Medulla oblongata (tissue), 1 donor: ENCODE results near the gene PARN.
A peak's percentile ranks its signal among the peaks of the same experiment; 100 is the strongest.

ENCODE experiments used
- DNase-seq: peaks from one replicate; pipeline ENCODE4 v3.0.0-alpha.2; 2015; ENCODE audit errors: extremely low spot score

The PARN gene

DNA sequence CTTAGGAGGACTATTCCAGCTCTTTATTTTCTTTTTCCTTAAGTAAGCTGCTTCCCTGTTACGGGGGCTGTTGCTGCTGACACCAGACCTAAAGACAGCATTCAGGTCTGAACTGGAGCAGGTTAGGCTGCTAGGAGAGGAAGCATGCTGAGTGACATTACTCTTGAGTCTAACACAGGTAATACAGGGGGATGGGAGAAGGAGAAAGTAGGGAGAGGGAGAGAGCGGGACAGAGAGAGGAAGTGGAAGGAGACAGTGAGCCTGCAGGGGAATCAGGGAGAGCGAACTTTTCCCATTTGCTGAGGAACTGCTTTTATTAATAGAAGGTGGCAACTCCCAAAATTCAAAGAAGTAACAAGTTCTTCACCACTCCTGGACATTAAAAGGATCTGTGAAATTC lies 130.9 kb downstream of the PARN start:
- no peak for DNase-seq

- no peak for DNase-seq
Observed at GRCh38 chr16:14497245-14498082, 132.6 kb downstream of the PARN start.

DNA sequence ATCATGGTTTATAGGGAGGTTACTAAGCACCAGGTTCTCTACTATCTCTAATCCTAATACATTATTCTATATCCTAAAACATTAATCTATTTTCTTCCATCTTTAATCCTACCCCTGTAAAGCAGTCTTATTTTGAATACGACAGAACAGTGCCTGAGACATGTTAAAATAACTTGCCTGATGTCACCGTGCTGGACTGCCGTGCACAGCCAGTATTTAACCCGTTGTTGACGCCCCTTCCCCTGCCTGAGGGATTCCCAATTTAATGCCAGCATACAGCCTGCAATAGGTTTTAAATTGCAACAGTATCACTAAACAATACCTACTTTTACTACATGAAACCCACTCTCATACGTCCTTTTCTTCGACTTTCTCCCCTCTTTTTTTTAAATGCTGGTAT lies 133.3 kb downstream of the PARN start:
- no peak for DNase-seq

DNA sequence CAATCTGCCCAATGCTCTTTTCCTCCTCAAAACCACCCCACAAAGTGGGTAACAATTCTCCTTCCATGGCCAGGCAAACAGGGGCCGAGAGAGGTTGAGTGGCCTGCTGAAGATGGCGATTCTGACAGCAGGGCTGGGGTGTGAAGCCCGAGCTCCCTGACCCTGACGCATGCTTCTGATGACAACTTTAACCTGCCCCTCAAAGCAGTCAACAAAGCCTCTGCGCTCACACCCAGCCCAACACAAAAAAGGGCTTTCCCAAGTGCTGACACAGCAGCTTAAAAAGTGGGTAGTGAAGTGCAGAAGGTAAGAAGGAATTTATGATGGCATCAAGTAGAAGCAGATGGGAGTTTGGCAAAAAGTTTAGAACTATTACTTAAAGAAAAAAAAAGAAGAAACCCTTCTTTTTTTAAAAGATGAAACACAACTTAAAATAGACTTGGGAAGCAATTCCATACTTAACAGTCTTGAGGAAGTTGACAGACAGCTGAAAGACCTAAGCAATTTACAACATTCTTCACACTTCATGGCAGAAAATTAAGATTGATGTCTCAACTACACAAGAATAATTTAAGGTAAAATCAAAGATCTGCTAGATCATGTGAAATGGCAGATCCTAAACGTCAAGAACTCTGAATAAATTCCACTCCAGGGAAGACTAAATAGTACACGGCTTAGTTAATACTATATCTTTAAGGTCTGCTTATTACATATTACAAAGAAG lies 133.9 kb downstream of the PARN start:
- DNase-seq, result no peak

GRCh38 chr16:14495213-14496046 lies 134.6 kb downstream of the PARN start:
- no peak for DNase-seq

DNA sequence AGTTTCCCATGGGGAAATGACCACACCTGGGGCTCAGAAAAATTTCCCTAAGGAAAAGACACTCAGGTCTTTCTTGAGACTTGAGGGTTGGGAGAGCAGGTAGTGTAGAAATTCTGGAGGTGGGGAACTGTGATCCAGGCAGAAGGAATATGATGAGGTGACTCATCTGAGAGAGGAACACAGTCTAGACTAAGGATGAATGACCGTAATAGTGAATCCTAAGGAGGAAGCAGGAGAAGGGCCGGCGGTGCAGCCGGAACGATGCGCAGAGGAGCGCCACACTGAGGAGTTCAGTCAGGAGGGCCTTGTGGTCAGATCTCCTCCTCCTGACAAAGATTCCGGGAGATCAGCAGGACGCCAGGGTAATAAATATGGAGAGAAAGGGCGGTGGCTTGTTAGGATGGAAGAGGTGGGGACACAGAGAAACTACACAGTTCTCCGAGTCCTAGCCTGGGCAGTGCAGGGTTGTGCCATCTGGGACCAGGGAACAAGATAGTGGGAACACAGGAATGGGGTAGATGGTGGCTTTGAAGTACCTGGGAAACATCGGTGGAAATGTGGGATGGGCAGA lies 135.6 kb downstream of the PARN start:
- DNase-seq, result no peak

GRCh38 chr16:14493791-14494190 lies 136.3 kb downstream of the PARN start:
- no peak for DNase-seq

DNA sequence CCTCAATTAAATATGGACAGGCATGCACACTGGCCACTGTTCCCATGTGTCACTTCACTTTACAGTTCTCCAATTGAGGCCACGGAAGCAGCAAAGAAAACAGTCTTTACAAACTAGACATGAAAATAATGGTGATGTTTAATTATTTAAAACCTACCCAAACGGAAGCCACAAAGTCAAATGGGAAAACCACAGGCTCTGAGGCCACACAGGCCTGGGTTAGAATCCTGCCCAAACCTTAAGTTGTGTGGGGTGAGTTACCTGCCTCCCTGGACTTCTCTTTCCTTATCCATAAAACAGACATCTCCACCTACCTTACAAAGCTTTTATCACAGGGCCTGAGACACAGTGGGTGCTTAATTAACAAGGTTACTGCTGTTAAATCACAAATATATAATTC lies 137.4 kb downstream of the PARN start:
- no peak for DNase-seq

GRCh38 chr16:14491861-14492529 lies 138.1 kb downstream of the PARN start:
- no peak for DNase-seq

GRCh38 chr16:14490235-14490634 lies 139.8 kb downstream of the PARN start:
- DNase-seq, result no peak

DNA sequence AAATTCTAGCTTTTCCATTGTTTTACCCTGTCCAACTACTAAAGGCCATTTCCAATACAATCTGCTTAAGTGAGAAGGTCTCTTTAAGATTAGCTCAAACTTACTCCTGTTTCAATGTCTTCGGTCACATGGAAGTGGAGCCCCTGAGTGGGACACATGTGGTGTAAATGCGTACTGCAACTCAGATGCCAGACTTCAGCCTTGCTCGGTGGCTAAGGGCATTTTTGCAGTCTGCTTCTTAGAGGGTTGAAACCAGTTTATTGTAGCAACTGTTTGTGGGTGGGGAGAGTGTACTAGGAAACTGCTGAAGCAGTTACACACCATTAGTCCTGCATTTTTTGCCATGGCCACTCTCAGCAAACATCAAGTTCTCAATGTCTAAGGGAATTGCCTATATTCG lies 140.6 kb downstream of the PARN start:
- DNase-seq, result no peak

DNA sequence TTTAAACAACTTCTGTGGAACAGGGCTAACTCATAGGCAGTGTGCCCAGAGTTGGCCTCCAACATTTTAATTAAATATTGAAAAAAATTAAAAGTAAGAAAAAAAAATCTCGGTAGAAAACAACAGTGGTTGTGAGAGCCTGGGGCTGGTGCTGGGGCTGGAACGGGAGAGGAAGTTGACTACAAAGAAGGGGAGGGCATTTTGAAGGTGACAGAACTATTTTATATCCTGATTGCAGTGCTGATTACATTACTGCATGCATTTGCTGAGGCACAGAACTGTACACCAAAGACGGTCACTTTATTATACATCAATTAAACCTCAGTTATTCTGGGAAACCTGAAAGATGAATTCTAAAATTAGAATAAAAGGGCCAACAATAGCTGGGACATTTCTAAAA lies 142.5 kb downstream of the PARN start:
- DNase-seq, result no peak

DNA sequence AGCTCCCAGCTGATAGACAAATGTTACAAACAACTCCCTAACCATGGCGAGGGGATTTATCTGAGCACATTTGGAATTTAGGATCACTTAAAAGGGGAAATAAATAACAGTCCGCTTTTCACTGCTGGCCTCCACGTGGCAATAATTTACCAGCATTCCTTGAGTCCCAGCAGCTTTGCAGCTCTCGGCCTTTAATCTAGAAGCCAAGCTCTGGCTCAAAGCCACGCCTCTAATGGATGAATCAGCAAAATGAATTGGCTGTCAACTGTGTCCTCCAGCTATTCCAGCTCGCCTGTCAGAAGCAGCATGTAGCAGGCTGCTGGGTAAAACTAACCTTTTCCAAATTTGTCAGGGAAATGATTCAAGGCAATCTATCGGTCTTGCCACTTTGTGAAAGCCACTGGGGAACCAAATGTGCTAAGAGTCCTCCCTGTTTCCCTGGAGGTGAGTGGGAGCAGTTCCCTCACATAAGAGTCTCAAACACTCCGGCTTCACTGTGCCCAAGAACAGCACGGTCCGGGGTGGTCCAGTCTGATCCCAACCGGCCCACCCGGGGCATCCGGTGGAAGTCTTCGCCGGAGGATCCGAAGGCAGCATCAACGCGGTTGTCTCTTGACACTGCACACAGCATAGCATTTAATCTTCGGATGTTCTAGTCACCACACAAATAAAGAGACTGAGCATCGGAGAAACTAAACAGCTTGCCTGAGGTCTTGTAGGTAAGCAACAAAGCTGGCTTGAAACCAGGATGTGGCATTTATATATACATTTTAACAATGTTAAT lies 143.3 kb downstream of the PARN start:
- peak; percentile 94 for DNase-seq

DNA sequence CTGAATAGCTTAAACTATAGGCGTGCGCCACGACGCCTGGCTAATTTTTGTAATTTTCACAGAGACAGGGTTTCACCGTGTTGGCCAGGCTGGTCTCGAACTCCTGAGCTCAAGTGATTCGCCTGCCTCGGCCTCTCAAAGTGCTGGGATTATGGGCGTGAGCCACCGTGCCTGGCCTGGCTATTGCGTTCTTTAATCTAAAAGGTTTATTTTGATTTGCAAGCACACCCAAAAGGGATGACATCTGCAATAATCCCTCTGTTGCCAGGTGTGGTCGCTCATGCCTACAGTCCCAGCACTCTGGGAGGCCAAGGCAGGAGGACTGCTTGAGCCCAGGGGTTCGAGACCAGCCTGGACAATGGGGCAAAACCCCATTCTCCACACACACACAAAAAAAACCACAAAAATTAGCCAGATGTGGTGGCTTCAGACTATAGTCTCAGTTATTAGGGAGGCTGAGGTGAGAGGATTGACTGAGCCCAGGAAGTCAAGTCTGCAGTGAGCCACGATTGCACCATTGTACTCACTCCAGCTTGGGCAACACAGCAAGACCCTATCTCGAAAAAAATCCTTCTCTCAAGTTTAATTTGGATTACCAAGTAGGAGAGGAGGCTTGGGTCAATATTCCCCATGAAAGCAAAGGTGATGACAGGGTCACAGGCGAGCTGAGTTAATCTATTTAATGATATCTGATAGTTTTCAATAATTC lies 144.1 kb downstream of the PARN start:
- no peak for DNase-seq

DNA sequence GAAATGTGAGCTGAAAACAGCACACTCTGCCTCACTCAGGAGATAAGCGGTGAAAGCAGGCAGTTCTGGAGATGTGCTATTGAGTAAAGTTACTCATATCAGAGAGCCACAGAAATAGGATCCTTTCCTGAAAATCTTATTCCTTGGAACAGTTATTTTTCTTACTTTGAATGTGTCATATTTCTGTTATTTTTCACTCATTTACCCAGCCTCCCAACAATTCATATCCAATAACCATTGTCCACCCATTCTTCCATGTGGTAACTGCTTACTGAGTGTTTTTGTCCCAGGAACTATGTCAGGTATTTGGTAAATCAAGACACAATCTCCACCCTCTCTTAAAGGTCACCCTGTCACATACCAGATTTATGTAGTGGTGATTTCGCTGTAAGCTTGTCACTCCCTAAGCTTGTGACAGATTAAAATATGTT lies 144.9 kb downstream of the PARN start:
- no peak for DNase-seq

DNA sequence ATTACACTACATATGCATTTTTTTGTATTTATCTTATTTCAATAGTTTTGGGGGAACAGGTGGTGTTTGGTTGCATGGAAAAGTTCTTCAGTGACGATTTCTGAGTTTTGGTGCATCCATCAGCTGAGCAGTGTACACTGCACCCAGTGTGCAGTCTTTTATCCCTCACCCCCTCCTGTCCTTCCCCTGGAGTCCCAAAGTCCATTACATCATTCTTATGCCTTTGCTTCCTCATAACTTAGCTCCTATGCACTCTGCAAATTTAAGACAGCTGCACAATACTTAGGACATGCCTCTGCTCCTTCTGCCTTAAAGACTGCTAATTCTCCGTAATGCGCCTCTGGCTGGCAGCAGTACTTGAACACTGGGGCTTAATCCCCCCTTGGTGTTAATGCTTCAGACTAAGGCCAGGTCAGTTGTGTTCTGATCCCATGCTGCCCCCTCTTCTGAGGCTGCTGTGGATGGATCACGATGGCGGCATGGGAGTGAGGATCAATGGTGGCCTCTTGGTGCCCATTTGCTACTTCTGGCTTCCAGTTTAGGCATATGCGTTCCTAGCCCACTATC lies 146.2 kb downstream of the PARN start:
- no peak for DNase-seq

- no peak for DNase-seq
Observed at GRCh38 chr16:14476183-14476582, 153.9 kb downstream of the PARN start.

DNA sequence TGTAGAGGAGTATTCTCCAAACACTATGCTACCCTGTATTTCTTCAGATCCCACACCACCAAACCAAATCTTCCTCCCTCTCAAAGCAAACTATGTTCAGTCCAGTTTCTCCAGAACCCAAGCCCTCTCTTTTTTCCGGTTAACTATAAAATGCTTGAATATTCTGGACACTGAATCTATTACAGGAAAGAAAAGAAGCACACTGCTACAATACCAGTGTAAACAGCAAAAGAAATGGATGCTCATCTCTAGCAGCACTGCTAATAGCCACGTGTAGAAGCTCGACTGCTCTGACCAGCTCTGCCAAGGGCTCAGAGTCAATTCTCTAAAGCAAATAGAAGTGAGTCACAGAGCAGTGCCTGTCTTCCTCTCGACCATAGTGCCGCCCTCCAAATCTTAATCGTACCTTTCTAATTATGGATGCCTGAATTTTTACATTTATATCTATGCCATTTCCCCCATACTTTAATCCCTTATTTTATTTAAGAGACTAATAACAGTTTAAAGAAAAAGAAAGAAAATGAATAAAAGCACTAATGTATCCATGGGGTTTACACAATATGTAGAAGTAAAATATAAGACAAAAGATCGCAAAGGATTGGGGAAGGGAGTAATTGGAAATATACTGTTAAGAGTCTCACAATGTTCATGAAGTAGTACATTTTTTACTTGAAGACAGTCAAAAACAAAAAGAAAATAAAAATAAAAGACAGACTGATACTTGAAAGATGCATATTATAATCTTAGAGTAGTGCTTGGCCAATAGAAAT lies 154.5 kb downstream of the PARN start:
- no peak for DNase-seq

GRCh38 chr16:14473488-14473887 lies 156.6 kb downstream of the PARN start:
- no peak for DNase-seq
